Endothelial cell of umbilical vein (primary cell): Measurements from ENCODE around the gene LSM14A. TPM values are rescaled to one million over a fixed set of nuclear protein-coding genes. Genes with fewer than 3 reads are reported as not detected.

ENCODE experiments used
- BruUV-seq: library from RNA; stranded (reverse); fragments of 400-500 nt; replicated peaks from 2 replicates; lab custom pipeline; 2021; lab: Mats Ljungman, UMichigan
- CTCF ChIA-PET: fragments of 300-600, 350-600 bp; sonication (Branson Sonifier 250); formaldehyde crosslinking; loops from one replicate; lab custom pipeline; 2021; ENCODE audit warnings: antibody characterized with exemption, inconsistent platforms; lab: Charles Lee
- POLR2A ChIA-PET: fragments of 300-600, 350-600 bp; sonication (Branson Sonifier 250); formaldehyde crosslinking; loops from one replicate; lab custom pipeline; 2021; ENCODE audit warnings: antibody characterized with exemption, inconsistent platforms; lab: Charles Lee
- DNase-seq: peaks from one replicate; pipeline ENCODE4 v3.0.0-alpha.2; 2011; ENCODE audit warnings: low read depth, low spot score
- FAIRE-seq: peaks from 2 replicates; lab custom pipeline; 2011; peaks lifted over from hg19 to GRCh38; lab: Jason Lieb, UNC
- H2AFZ ChIP-seq: 2 replicates; pipeline ENCODE4 v1.6.0; 2012; ENCODE audit warnings: low read depth, low read length, control low read depth, inconsistent platforms
- H3K27ac ChIP-seq: 2 replicates; pipeline ENCODE4 v1.5.1; 2011; ENCODE audit warnings: low read depth, mild to moderate bottlenecking, control low read depth, low read length, moderate library complexity; ENCODE audit not compliant: insufficient read depth
- H3K27me3 ChIP-seq, 2 experiments: 2 replicates each; pipeline versions ENCODE4 v1.6.0 to v1.6.1; 2011; ENCODE audit warnings: low read length in 2 of 2, mixed read lengths in 1 of 2; ENCODE audit not compliant: control insufficient read depth in 2 of 2, insufficient read depth in 2 of 2
- H3K36me3 ChIP-seq, 2 experiments: 2 replicates in 1 of 2; 3 replicates in 1 of 2; pipeline ENCODE4 v1.5.1; 2011; ENCODE audit warnings: low read length in 2 of 2, mild to moderate bottlenecking in 1 of 2, moderate library complexity in 1 of 2; ENCODE audit not compliant: control insufficient read depth in 2 of 2, insufficient read depth in 2 of 2; ENCODE audit errors: extremely low read depth in 1 of 2
- H3K4me1 ChIP-seq: 3 replicates; pipeline ENCODE4 v1.5.1; 2011; ENCODE audit warnings: mild to moderate bottlenecking, low read length; ENCODE audit not compliant: control insufficient read depth, insufficient read depth; ENCODE audit errors: extremely low read depth
- H3K4me2 ChIP-seq: 2 replicates; pipeline ENCODE4 v1.6.1; 2011; ENCODE audit warnings: low read length, control low read depth, mixed read lengths; ENCODE audit not compliant: insufficient read depth
- H3K4me3 ChIP-seq, 3 experiments: fragments of 200-600 bp in 1 of 3; sonication (generic), shearing (Covaris generic) in 1 of 3; replicated peaks in 1 of 3; 2 replicates each; pipeline ENCODE4 v1.5.1; 2011 to 2016; ENCODE audit warnings: control low read depth in 3 of 3, low read length in 3 of 3, mild to moderate bottlenecking in 2 of 3, inconsistent platforms in 1 of 3, low read depth in 1 of 3, moderate library complexity in 1 of 3; ENCODE audit not compliant: insufficient read depth in 1 of 3
- H3K79me2 ChIP-seq: 2 replicates; pipeline ENCODE4 v1.6.0; 2012; ENCODE audit warnings: low read length, inconsistent platforms; ENCODE audit not compliant: control insufficient read depth, insufficient read depth
- H3K9ac ChIP-seq: replicated peaks from 2 replicates; pipeline ENCODE3; 2011; ENCODE audit warnings: low read length, control low read depth; ENCODE audit not compliant: insufficient read depth; ENCODE audit errors: extremely low read depth
- H3K9me1 ChIP-seq: replicated peaks from 3 replicates; pipeline ENCODE4 v1.6.0; 2011; ENCODE audit warnings: mild to moderate bottlenecking, low read length; ENCODE audit not compliant: control insufficient read depth, insufficient read depth; ENCODE audit errors: extremely low read depth
- H3K9me3 ChIP-seq: replicated peaks from 2 replicates; pipeline ENCODE4 v1.5.1; 2012; ENCODE audit warnings: low read length, inconsistent platforms; ENCODE audit not compliant: control insufficient read depth, insufficient read depth
- H4K20me1 ChIP-seq: replicated peaks from 2 replicates; pipeline ENCODE3; 2011; ENCODE audit warnings: mild to moderate bottlenecking, low read length; ENCODE audit not compliant: control insufficient read depth, insufficient read depth; ENCODE audit errors: extremely low read depth
- FOS ChIP-seq: IDR thresholded peaks from 2 replicates; pipeline ENCODE4 v1.6.1; 2011; ENCODE audit warnings: mild to moderate bottlenecking, low read length, moderate library complexity, borderline replicate concordance; ENCODE audit not compliant: insufficient read depth
- GATA2 ChIP-seq: IDR thresholded peaks from 2 replicates; pipeline ENCODE4 v1.7.0; 2011; ENCODE audit warnings: low read depth, mild to moderate bottlenecking, moderate library complexity, mixed read lengths, low read length; ENCODE audit not compliant: insufficient read length, insufficient read depth
- JUN ChIP-seq: IDR thresholded peaks from 2 replicates; pipeline ENCODE4 v1.6.1; 2011; ENCODE audit warnings: borderline replicate concordance, low read depth; ENCODE audit not compliant: insufficient read length, insufficient read depth
- POLR2A ChIP-seq: IDR thresholded peaks from 2 replicates; pipeline ENCODE4 v1.6.1; 2012; ENCODE audit warnings: low read depth, mild to moderate bottlenecking, control low read depth, low read length
- dilution Hi-C: fragments of 300-500 bp; cut with MboI; formaldehyde crosslinking; loops from one replicate; pipeline ENCODE4 v1.15.0; 2019; ENCODE audit warnings: low sequenced_read_pairs; ENCODE audit not compliant: extremely low pct_ligation_motif_present
- intact Hi-C: fragments of 100-400 bp; cut with micrococcal nuclease; formaldehyde crosslinking; loops from one replicate; pipeline ENCODE4 v1.10.0; 2022
- polyA plus RNA-seq, 4 experiments: library from polyadenylated mRNA; depleted of rRNA in 3 of 4; stranded (reverse) in 3 of 4; unstranded in 1 of 4; fragments of >200 nt; gene quantifications; 2 replicates each; pipeline versions ENCODE4 v1.2.1 to v1.2.3, GENCODE V29; 2011 to 2012; ENCODE audit warnings: missing spikeins in 1 of 4
- total RNA-seq: library from RNA; stranded (reverse); gene quantifications from 2 replicates; pipeline ENCODE4 v1.2.3, GENCODE V29; 2021
- TF ChIP-seq, protein P1 (sequence below), 2 donors: IDR thresholded peaks; 1 replicate in 1 of 2; 2 replicates in 1 of 2; pipeline ENCODE4 v1.5.1; 2011; ENCODE audit warnings: low read length in 2 of 2, mild to moderate bottlenecking in 2 of 2, moderate library complexity in 2 of 2, control low read depth in 1 of 2, inconsistent platforms in 1 of 2, low read depth in 1 of 2; ENCODE audit not compliant: insufficient read depth in 1 of 2; ENCODE audit errors: extremely low read depth in 1 of 2

The LSM14A gene
- total and polyA plus RNA-seq, 2 donors (not counting 3 experiments of a cell fraction or from before 2014, with no cell fraction given): 96.7 to 122 TPM

DNA sequence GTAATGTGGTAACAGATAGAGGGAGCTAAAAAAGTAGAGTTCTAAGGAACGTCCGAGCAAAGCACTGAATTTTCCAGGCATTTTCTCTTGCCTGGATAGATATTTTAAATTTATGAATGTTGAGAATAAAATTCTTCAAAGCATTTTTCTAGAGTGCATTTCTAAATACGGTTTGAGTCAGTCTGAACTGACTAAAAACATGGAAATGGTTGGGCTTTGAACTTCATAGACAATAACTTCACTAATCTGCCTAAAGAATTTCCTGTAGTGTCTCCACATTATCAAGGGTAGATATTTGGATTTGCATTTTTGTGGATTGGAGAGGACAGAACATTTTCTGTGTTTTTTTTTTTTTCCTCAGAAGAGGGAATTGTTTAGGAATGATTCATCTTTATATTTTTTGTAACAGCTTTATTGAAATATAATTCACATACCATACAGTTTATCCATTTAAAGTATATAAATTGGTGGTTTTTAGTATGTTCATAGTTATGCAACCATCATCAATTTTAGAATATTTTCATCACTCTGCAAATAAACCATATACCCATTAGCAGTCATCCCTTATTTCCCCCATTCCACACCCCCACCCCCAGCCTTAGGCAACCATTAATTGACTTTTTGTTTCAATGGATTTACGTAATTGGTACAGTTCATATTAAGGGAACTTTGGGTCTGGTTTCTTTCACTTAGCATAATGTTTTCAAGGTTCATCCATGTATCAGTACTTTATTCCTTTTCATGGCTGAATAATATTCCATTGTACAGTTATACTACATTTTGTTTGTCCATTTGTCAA lies 102.7 kb downstream of the LSM14A start:
- Histone ChIP-seq H3K4me3 (no peak overlapping the region), H3K9me1 (no peaks in the 10 kb centered on the region), H2AFZ (no peak overlapping the region), H3K27me3 (no peaks in the 10 kb centered on the region), H3K27ac (peak overlapping the region; percentile 93), H4K20me1 (no peaks in the 10 kb centered on the region), H3K79me2 (peaks cover 83% of the 10 kb centered on the region), H3K9ac (peak overlapping the region; percentile 44), H3K4me2 (peak overlapping the region; percentile 74), H3K9me3 (no peaks in the 10 kb centered on the region), H3K4me1 (peaks cover 67% of the 10 kb centered on the region), H3K36me3 (peaks cover 2% of the 10 kb centered on the region in 2 experiments)
- ChIA-PET POLR2A (interaction anchor here (0.7 kb wide), 1 partner anchor 38 kb away, joined by 3 read pairs; no protein-coding TSS in a partner anchor), CTCF (interaction anchor here (0.6 to 1.1 kb wide), 6 partner anchors 15 to 57 kb away, joined by 3 to 4 read pairs (median 3); no protein-coding TSS in a partner anchor)
- peak; percentile 72 for FAIRE-seq
- no TSS peak for BruUV-seq
- TF ChIP-seq JUN (peak; percentile 54), POLR2A (no peak), FOS (peak; percentile 74)
- intact Hi-C loops: no loop called here
- DNase-seq: peak; percentile 69
- dilution Hi-C loops: no loop called here

DNA sequence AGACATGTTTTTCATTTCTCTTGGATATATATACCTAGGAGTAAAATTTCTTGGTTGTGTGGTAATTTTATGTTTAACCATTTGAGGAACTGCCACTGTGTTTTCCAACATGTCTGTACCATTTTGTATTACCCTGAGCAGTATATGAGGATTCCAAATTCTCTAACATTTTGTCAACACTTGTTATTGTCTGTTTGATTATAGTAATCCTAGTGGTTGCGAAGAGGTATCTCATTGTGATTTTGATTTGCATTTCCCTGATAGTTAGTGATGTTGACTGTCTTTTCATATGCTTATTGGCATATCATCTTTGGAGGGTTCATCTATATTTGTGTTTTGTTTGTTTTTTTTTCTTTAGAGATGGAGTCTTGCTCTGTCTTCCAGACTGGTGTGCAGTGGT lies 103.4 kb downstream of the LSM14A start:
- no peak overlapping the region for H2AFZ ChIP-seq
- TF ChIP-seq POLR2A (no peak), GATA2 (no peak)
- TF ChIP-seq, protein P1, sequence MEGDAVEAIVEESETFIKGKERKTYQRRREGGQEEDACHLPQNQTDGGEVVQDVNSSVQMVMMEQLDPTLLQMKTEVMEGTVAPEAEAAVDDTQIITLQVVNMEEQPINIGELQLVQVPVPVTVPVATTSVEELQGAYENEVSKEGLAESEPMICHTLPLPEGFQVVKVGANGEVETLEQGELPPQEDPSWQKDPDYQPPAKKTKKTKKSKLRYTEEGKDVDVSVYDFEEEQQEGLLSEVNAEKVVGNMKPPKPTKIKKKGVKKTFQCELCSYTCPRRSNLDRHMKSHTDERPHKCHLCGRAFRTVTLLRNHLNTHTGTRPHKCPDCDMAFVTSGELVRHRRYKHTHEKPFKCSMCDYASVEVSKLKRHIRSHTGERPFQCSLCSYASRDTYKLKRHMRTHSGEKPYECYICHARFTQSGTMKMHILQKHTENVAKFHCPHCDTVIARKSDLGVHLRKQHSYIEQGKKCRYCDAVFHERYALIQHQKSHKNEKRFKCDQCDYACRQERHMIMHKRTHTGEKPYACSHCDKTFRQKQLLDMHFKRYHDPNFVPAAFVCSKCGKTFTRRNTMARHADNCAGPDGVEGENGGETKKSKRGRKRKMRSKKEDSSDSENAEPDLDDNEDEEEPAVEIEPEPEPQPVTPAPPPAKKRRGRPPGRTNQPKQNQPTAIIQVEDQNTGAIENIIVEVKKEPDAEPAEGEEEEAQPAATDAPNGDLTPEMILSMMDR (IDR thresholded peaks at IDR 0.05; ENCODE audit: extremely low read depth in 1 of 2, insufficient read depth in 1 of 2, low read depth in 1 of 2, low read length in 2 of 2): no peak
- no peaks in the 10 kb centered on the region for H3K9me3 ChIP-seq
- ChIA-PET POLR2A (no interaction called here), CTCF (no interaction called here)
- no peaks in the 10 kb centered on the region for H4K20me1 ChIP-seq
- peaks cover 62% of the 10 kb centered on the region for H3K4me1 ChIP-seq
- H3K4me3 ChIP-seq: no peak overlapping the region
- DNase-seq (no peak), FAIRE-seq (no peak)
- peaks cover 2% of the 10 kb centered on the region in 2 experiments for H3K36me3 ChIP-seq
- no peak overlapping the region for H3K4me2 ChIP-seq
- peak overlapping the region; percentile 93 for H3K27ac ChIP-seq
- H3K27me3 ChIP-seq: no peaks in the 10 kb centered on the region
- no TSS peak for BruUV-seq
- no peak overlapping the region for H3K9ac ChIP-seq
- intact Hi-C loops: no loop called here
- no peaks in the 10 kb centered on the region for H3K9me1 ChIP-seq
- dilution Hi-C loops: no loop called here
- H3K79me2 ChIP-seq: peaks cover 85% of the 10 kb centered on the region
